ENCODE measurements around the gene ARHGEF28.

ARHGEF28 gene

GRCh38 chr5:73810429-73810828, 184.4 kb downstream of the ARHGEF28 start:
- Histone ChIP-seq H3K36me3 (ENCODE audit: control insufficient read depth, insufficient read depth, low read length) (no peaks in the 10 kb centered on the region), H3K27me3 (replicated peaks; ENCODE audit: control insufficient read depth, insufficient read depth, low read length, poor library complexity, severe bottlenecking) (no peaks in the 10 kb centered on the region), H3K27ac (ENCODE audit: insufficient read depth, low read length, poor library complexity, severe bottlenecking) (no peak overlapping the region), H3K9me3 (ENCODE audit: control insufficient read depth, low read length) (no peaks in the 10 kb centered on the region), H3K4me3 (ENCODE audit: insufficient read depth, low read depth, low read length, poor library complexity, severe bottlenecking) (no peak overlapping the region), H3K4me1 (ENCODE audit: control insufficient read depth, insufficient read depth, low read length, poor library complexity, severe bottlenecking) (no peaks in the 10 kb centered on the region)
- DNase-seq = no peak

- Histone ChIP-seq H3K4me3 (ENCODE audit: insufficient read depth, low read depth, low read length, poor library complexity, severe bottlenecking) (no peak overlapping the region), H3K4me1 (ENCODE audit: control insufficient read depth, insufficient read depth, low read length, poor library complexity, severe bottlenecking) (no peaks in the 10 kb centered on the region), H3K36me3 (ENCODE audit: control insufficient read depth, insufficient read depth, low read length) (no peaks in the 10 kb centered on the region), H3K27ac (ENCODE audit: insufficient read depth, low read length, poor library complexity, severe bottlenecking) (no peak overlapping the region), H3K9me3 (ENCODE audit: control insufficient read depth, low read length) (no peaks in the 10 kb centered on the region), H3K27me3 (replicated peaks; ENCODE audit: control insufficient read depth, insufficient read depth, low read length, poor library complexity, severe bottlenecking) (no peaks in the 10 kb centered on the region)
- no peak for DNase-seq
These were observed 186.5 kb downstream of the ARHGEF28 start for GRCh38 chr5:73812457-73812856.

- DNase-seq = no peak
- no peaks in the 10 kb centered on the region for H3K9me3 ChIP-seq (ENCODE audit: control insufficient read depth, low read length)
- no peak overlapping the region for H3K4me3 ChIP-seq (ENCODE audit: insufficient read depth, low read depth, low read length, poor library complexity, severe bottlenecking)
- H3K27me3 ChIP-seq (replicated peaks; ENCODE audit: control insufficient read depth, insufficient read depth, low read length, poor library complexity, severe bottlenecking) = no peaks in the 10 kb centered on the region
- no peaks in the 10 kb centered on the region for H3K36me3 ChIP-seq (ENCODE audit: control insufficient read depth, insufficient read depth, low read length)
- H3K4me1 ChIP-seq (ENCODE audit: control insufficient read depth, insufficient read depth, low read length, poor library complexity, severe bottlenecking) = no peaks in the 10 kb centered on the region
- H3K27ac ChIP-seq (ENCODE audit: insufficient read depth, low read length, poor library complexity, severe bottlenecking) = no peak overlapping the region
These were observed 187.1 kb downstream of the ARHGEF28 start for GRCh38 chr5:73812962-73813588.

GRCh38 chr5:73814233-73814846, 188.3 kb downstream of the ARHGEF28 start:
- H3K4me3 ChIP-seq (ENCODE audit: insufficient read depth, low read depth, low read length, poor library complexity, severe bottlenecking) = no peak overlapping the region
- no peak for DNase-seq
- no peaks in the 10 kb centered on the region for H3K36me3 ChIP-seq (ENCODE audit: control insufficient read depth, insufficient read depth, low read length)
- H3K27me3 ChIP-seq (replicated peaks; ENCODE audit: control insufficient read depth, insufficient read depth, low read length, poor library complexity, severe bottlenecking) = no peaks in the 10 kb centered on the region
- no peaks in the 10 kb centered on the region for H3K9me3 ChIP-seq (ENCODE audit: control insufficient read depth, low read length)
- no peak overlapping the region for H3K27ac ChIP-seq (ENCODE audit: insufficient read depth, low read length, poor library complexity, severe bottlenecking)
- no peaks in the 10 kb centered on the region for H3K4me1 ChIP-seq (ENCODE audit: control insufficient read depth, insufficient read depth, low read length, poor library complexity, severe bottlenecking)

- Histone ChIP-seq H3K4me1 (ENCODE audit: control insufficient read depth, insufficient read depth, low read length, poor library complexity, severe bottlenecking) (no peaks in the 10 kb centered on the region), H3K27ac (ENCODE audit: insufficient read depth, low read length, poor library complexity, severe bottlenecking) (no peak overlapping the region), H3K27me3 (replicated peaks; ENCODE audit: control insufficient read depth, insufficient read depth, low read length, poor library complexity, severe bottlenecking) (no peaks in the 10 kb centered on the region), H3K9me3 (ENCODE audit: control insufficient read depth, low read length) (no peaks in the 10 kb centered on the region), H3K36me3 (ENCODE audit: control insufficient read depth, insufficient read depth, low read length) (no peaks in the 10 kb centered on the region), H3K4me3 (ENCODE audit: insufficient read depth, low read depth, low read length, poor library complexity, severe bottlenecking) (no peak overlapping the region)
- DNase-seq = no peak
These were observed 189.6 kb downstream of the ARHGEF28 start for GRCh38 chr5:73815631-73816030.

GRCh38 chr5:73816656-73817420, 190.8 kb downstream of the ARHGEF28 start:
- Histone ChIP-seq H3K9me3 (ENCODE audit: control insufficient read depth, low read length) (no peaks in the 10 kb centered on the region), H3K27me3 (replicated peaks; ENCODE audit: control insufficient read depth, insufficient read depth, low read length, poor library complexity, severe bottlenecking) (no peaks in the 10 kb centered on the region), H3K4me1 (ENCODE audit: control insufficient read depth, insufficient read depth, low read length, poor library complexity, severe bottlenecking) (no peaks in the 10 kb centered on the region), H3K4me3 (ENCODE audit: insufficient read depth, low read depth, low read length, poor library complexity, severe bottlenecking) (no peak overlapping the region), H3K27ac (ENCODE audit: insufficient read depth, low read length, poor library complexity, severe bottlenecking) (no peak overlapping the region), H3K36me3 (ENCODE audit: control insufficient read depth, insufficient read depth, low read length) (no peaks in the 10 kb centered on the region)
- DNase-seq = no peak

- no peak for DNase-seq
- Histone ChIP-seq H3K27ac (ENCODE audit: insufficient read depth, low read length, poor library complexity, severe bottlenecking) (no peak overlapping the region), H3K36me3 (ENCODE audit: control insufficient read depth, insufficient read depth, low read length) (no peaks in the 10 kb centered on the region), H3K4me3 (ENCODE audit: insufficient read depth, low read depth, low read length, poor library complexity, severe bottlenecking) (no peak overlapping the region), H3K9me3 (ENCODE audit: control insufficient read depth, low read length) (no peaks in the 10 kb centered on the region), H3K27me3 (replicated peaks; ENCODE audit: control insufficient read depth, insufficient read depth, low read length, poor library complexity, severe bottlenecking) (no peaks in the 10 kb centered on the region), H3K4me1 (ENCODE audit: control insufficient read depth, insufficient read depth, low read length, poor library complexity, severe bottlenecking) (no peaks in the 10 kb centered on the region)
These were observed 192.4 kb downstream of the ARHGEF28 start for GRCh38 chr5:73818357-73818756.

GRCh38 chr5:73820326-73820725, 194.3 kb downstream of the ARHGEF28 start:
- no peaks in the 10 kb centered on the region for H3K27me3 ChIP-seq (replicated peaks; ENCODE audit: control insufficient read depth, insufficient read depth, low read length, poor library complexity, severe bottlenecking)
- no peak overlapping the region for H3K4me3 ChIP-seq (ENCODE audit: insufficient read depth, low read depth, low read length, poor library complexity, severe bottlenecking)
- no peak overlapping the region for H3K27ac ChIP-seq (ENCODE audit: insufficient read depth, low read length, poor library complexity, severe bottlenecking)
- H3K4me1 ChIP-seq (ENCODE audit: control insufficient read depth, insufficient read depth, low read length, poor library complexity, severe bottlenecking) = no peaks in the 10 kb centered on the region
- H3K36me3 ChIP-seq (ENCODE audit: control insufficient read depth, insufficient read depth, low read length) = no peaks in the 10 kb centered on the region
- H3K9me3 ChIP-seq (ENCODE audit: control insufficient read depth, low read length) = no peaks in the 10 kb centered on the region
- DNase-seq = no peak

GRCh38 chr5:73821003-73821402, 195.0 kb downstream of the ARHGEF28 start:
- no peak overlapping the region for H3K27ac ChIP-seq (ENCODE audit: insufficient read depth, low read length, poor library complexity, severe bottlenecking)
- H3K4me3 ChIP-seq (ENCODE audit: insufficient read depth, low read depth, low read length, poor library complexity, severe bottlenecking) = no peak overlapping the region
- H3K27me3 ChIP-seq (replicated peaks; ENCODE audit: control insufficient read depth, insufficient read depth, low read length, poor library complexity, severe bottlenecking) = no peaks in the 10 kb centered on the region
- H3K9me3 ChIP-seq (ENCODE audit: control insufficient read depth, low read length) = no peaks in the 10 kb centered on the region
- H3K36me3 ChIP-seq (ENCODE audit: control insufficient read depth, insufficient read depth, low read length) = no peaks in the 10 kb centered on the region
- H3K4me1 ChIP-seq (ENCODE audit: control insufficient read depth, insufficient read depth, low read length, poor library complexity, severe bottlenecking) = no peaks in the 10 kb centered on the region
- DNase-seq = no peak

- DNase-seq = no peak
- Histone ChIP-seq H3K27me3 (replicated peaks; ENCODE audit: control insufficient read depth, insufficient read depth, low read length, poor library complexity, severe bottlenecking) (no peaks in the 10 kb centered on the region), H3K36me3 (ENCODE audit: control insufficient read depth, insufficient read depth, low read length) (no peaks in the 10 kb centered on the region), H3K4me3 (ENCODE audit: insufficient read depth, low read depth, low read length, poor library complexity, severe bottlenecking) (no peak overlapping the region), H3K9me3 (ENCODE audit: control insufficient read depth, low read length) (no peaks in the 10 kb centered on the region), H3K27ac (ENCODE audit: insufficient read depth, low read length, poor library complexity, severe bottlenecking) (no peak overlapping the region), H3K4me1 (ENCODE audit: control insufficient read depth, insufficient read depth, low read length, poor library complexity, severe bottlenecking) (no peaks in the 10 kb centered on the region)
These were observed 196.4 kb downstream of the ARHGEF28 start for GRCh38 chr5:73822278-73822988.

Data from effector memory CD4-positive, alpha-beta T cell (primary cell).